Loucy (cell line): ENCODE data around the gene RAB35.

ENCODE experiments used
- H2AFZ ChIP-seq: fragments of 200-600 bp; sonication (generic); 2 replicates; pipeline ENCODE4 v1.6.0; 2016; ENCODE audit warnings: antibody characterized with exemption, mild to moderate bottlenecking, low read length, moderate library complexity
- H3F3A ChIP-seq: fragments of 200-600 bp; 2 replicates; pipeline ENCODE4 v1.6.0; 2016; ENCODE audit warnings: antibody characterized with exemption, low read depth, mild to moderate bottlenecking
- H3K27me3 ChIP-seq: fragments of 200-600 bp; sonication (generic); 2 replicates; pipeline ENCODE4 v1.6.1; 2014; ENCODE audit warnings: low read length, mild to moderate bottlenecking; ENCODE audit not compliant: insufficient read depth, poor library complexity, severe bottlenecking
- H3K36me3 ChIP-seq: fragments of 200-600 bp; sonication (generic); 2 replicates; pipeline ENCODE4 v1.6.1; 2016; ENCODE audit warnings: low read length; ENCODE audit not compliant: insufficient read depth
- H3K4me1 ChIP-seq: fragments of 200-600 bp; sonication (generic); 2 replicates; pipeline ENCODE4 v1.5.1; 2014; ENCODE audit warnings: low read length, mild to moderate bottlenecking; ENCODE audit not compliant: insufficient read depth, poor library complexity, severe bottlenecking
- H3K4me2 ChIP-seq: fragments of 200-600 bp; sonication (generic); 2 replicates; pipeline ENCODE4 v1.6.0; 2014; ENCODE audit warnings: antibody characterized with exemption, low read length, low read depth, mild to moderate bottlenecking; ENCODE audit not compliant: poor library complexity, severe bottlenecking
- H3K4me3 ChIP-seq: fragments of 200-600 bp; sonication (generic); 2 replicates; pipeline ENCODE4 v1.5.1; 2014; ENCODE audit warnings: low read length, mild to moderate bottlenecking, mixed read lengths; ENCODE audit not compliant: poor library complexity, severe bottlenecking
- H3K79me2 ChIP-seq: fragments of 200-600 bp; sonication (generic); 2 replicates; pipeline ENCODE4 v1.6.1; 2014; ENCODE audit warnings: low read length; ENCODE audit not compliant: insufficient read depth
- H3K9ac ChIP-seq: fragments of 200-600 bp; sonication (generic); 2 replicates; pipeline ENCODE4 v1.6.0; 2014; ENCODE audit warnings: mild to moderate bottlenecking, low read depth, low read length, moderate library complexity; ENCODE audit not compliant: poor library complexity, severe bottlenecking
- H3K9me2 ChIP-seq: fragments of 200-600 bp; sonication (generic); replicated peaks from 2 replicates; pipeline ENCODE4 v1.6.1; 2016; ENCODE audit warnings: low read depth, low read length, mixed read lengths
- H3K9me3 ChIP-seq: fragments of 200-600 bp; sonication (generic); 2 replicates; pipeline ENCODE4 v1.6.1; 2014; ENCODE audit warnings: mild to moderate bottlenecking, antibody characterized with exemption, low read length, low read depth; ENCODE audit not compliant: insufficient read depth
- H4K20me1 ChIP-seq: fragments of 200-600 bp; sonication (generic); 2 replicates; pipeline ENCODE4 v1.6.0; 2014; ENCODE audit warnings: antibody characterized with exemption, low read length, mild to moderate bottlenecking; ENCODE audit not compliant: insufficient read depth, poor library complexity, severe bottlenecking
- EZH2phosphoT487 ChIP-seq: fragments of 200-600 bp; IDR thresholded peaks from 2 replicates; pipeline ENCODE4 v1.6.1; 2018; ENCODE audit warnings: antibody characterized with exemption, mild to moderate bottlenecking, moderate library complexity, borderline replicate concordance
- TF ChIP-seq, protein P1 (sequence below): fragments of 200-600 bp; sonication (generic); conservative IDR thresholded peaks from 2 replicates; pipeline ENCODE4 v1.5.1; 2014; ENCODE audit warnings: mild to moderate bottlenecking, antibody characterized with exemption, low read length

Gene RAB35

DNA sequence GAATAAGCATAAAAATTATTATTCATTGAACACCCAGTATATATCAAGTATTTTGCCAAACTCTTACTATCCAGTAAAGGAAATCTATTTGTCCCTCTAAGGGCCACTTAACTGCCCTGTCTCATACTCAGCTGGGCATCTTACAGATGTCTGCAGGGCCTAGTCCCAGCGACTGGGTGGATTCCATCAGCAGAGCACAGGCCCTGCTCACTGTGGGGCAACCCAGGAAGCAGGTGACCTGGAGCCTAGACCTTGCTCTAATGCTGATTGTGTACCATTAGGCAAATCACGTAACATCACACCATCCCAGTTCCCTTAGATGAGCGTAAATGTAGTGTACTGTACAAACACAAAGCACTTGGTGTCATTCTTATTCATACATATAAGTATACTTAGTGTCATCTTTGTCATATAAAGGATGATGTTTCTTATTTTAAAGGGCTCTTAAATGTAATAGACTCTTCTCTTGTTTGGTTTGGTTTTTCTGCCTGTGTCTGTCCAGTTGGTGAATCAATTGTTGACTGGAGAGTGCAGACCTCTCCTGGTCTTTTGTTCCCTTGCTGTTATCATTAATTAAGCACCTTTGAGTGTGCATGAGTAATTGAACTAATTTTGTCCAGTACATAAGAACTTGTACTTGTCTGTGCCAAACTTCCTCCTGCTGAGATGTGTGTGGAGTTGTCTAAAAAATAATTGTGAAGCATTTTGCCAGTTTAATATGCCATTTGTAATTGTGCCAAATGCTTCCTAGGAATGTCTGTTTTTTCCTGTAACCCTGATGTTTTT lies 49.3 kb downstream of the RAB35 start:
- no peaks in the 10 kb centered on the region for H3K9me2 ChIP-seq

DNA sequence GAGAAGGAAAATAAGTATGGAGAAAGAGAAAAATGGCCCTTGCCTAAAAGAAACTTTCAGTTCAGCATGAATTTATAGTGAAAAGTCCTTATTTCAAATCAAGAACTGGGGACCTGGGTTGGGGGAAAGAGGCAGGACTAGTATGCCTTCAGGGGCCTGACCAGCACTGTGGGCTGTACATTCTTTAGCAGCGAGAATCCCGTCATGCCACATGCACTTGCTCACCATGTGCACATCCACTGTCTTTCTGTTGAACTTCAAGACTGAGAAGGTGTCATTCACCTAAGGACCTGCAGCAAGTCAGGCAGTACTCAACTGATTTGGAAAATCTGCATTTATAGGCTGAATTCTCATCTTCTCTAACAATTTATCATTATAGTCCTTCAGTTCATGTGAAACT lies 50.2 kb downstream of the RAB35 start:
- no peak overlapping the region for H3K4me2 ChIP-seq
- H3K4me1 ChIP-seq = no peaks in the 10 kb centered on the region
- H3K9ac ChIP-seq = no peak overlapping the region
- TF ChIP-seq EZH2phosphoT487 = no peak
- TF ChIP-seq, protein P1, sequence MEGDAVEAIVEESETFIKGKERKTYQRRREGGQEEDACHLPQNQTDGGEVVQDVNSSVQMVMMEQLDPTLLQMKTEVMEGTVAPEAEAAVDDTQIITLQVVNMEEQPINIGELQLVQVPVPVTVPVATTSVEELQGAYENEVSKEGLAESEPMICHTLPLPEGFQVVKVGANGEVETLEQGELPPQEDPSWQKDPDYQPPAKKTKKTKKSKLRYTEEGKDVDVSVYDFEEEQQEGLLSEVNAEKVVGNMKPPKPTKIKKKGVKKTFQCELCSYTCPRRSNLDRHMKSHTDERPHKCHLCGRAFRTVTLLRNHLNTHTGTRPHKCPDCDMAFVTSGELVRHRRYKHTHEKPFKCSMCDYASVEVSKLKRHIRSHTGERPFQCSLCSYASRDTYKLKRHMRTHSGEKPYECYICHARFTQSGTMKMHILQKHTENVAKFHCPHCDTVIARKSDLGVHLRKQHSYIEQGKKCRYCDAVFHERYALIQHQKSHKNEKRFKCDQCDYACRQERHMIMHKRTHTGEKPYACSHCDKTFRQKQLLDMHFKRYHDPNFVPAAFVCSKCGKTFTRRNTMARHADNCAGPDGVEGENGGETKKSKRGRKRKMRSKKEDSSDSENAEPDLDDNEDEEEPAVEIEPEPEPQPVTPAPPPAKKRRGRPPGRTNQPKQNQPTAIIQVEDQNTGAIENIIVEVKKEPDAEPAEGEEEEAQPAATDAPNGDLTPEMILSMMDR = no peak
- H4K20me1 ChIP-seq = no peaks in the 10 kb centered on the region
- H2AFZ ChIP-seq = no peak overlapping the region
- no peaks in the 10 kb centered on the region for H3K79me2 ChIP-seq
- H3K4me3 ChIP-seq = no peak overlapping the region
- H3K9me2 ChIP-seq = no peaks in the 10 kb centered on the region
- no peaks in the 10 kb centered on the region for H3F3A ChIP-seq
- H3K27me3 ChIP-seq = no peaks in the 10 kb centered on the region
- H3K9me3 ChIP-seq = no peaks in the 10 kb centered on the region
- H3K36me3 ChIP-seq = no peaks in the 10 kb centered on the region

More for the DNA sequence above, 49.3 kb downstream of the RAB35 start:
- Histone ChIP-seq H4K20me1 (no peaks in the 10 kb centered on the region), H3K4me2 (no peak overlapping the region), H3K9ac (no peak overlapping the region), H3F3A (no peaks in the 10 kb centered on the region), H3K9me3 (no peaks in the 10 kb centered on the region), H3K4me3 (no peak overlapping the region), H3K36me3 (no peaks in the 10 kb centered on the region), H3K79me2 (no peaks in the 10 kb centered on the region), H3K4me1 (no peaks in the 10 kb centered on the region), H2AFZ (no peak overlapping the region), H3K27me3 (no peaks in the 10 kb centered on the region)
- TF ChIP-seq, protein P1 = no peak
- TF ChIP-seq EZH2phosphoT487 = no peak

GRCh38 chr12:120065472-120065871 lies 51.1 kb downstream of the RAB35 start:
- H3K4me2 ChIP-seq = no peak overlapping the region
- no peak overlapping the region for H3K4me3 ChIP-seq

More at GRCh38 chr12:120065472-120065871, 51.1 kb downstream of the RAB35 start:
- no peaks in the 10 kb centered on the region for H3K4me1 ChIP-seq
- no peaks in the 10 kb centered on the region for H3F3A ChIP-seq
- no peaks in the 10 kb centered on the region for H3K9me2 ChIP-seq
- H3K27me3 ChIP-seq = no peaks in the 10 kb centered on the region
- H3K79me2 ChIP-seq = no peaks in the 10 kb centered on the region
- no peak for TF ChIP-seq EZH2phosphoT487
- TF ChIP-seq, protein P1 = no peak
- H3K9ac ChIP-seq = no peak overlapping the region
- H3K9me3 ChIP-seq = no peaks in the 10 kb centered on the region
- H3K36me3 ChIP-seq = no peaks in the 10 kb centered on the region
- H2AFZ ChIP-seq = no peak overlapping the region
- H4K20me1 ChIP-seq = no peaks in the 10 kb centered on the region
